ENCODE results near the gene PARD6G. TPM values are rescaled to one million over a fixed set of nuclear protein-coding genes. Genes with fewer than 3 reads are reported as not detected.
"Not testable (repeated sequence)": the region's sequence is repeated elsewhere in the genome, so short reads cannot be mapped to it uniquely, and the experiment has no call there.

PARD6G gene
- total RNA-seq, 1 experiment from 2014 or later, result 13.0 TPM

DNA sequence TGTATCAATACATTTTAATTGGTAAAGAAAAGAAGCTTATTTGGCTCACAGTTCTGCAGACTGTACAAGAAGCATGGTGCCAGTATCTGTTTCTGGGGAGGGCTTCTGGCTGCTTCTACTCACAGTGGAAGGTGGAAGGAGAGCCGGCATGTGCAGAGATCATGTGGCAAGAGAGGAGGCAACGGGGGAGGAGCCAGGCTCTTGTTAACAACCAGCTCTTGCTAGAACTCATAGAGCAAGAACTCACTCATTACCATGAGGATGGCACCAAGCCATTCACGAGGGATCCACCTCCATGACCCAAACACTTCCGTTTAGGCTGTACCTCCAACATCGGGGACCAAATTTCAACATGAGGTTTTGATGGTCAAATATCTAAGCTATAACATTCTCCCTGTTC, 7.5 kb downstream of the PARD6G start (continued):
- TF ChIP-seq FOXP4 (CRISPR knock-in tag; IDR thresholded peaks at IDR 0.05) (no peak), RELA (CRISPR knock-in tag; IDR thresholded peaks at IDR 0.05; ENCODE audit: borderline replicate concordance) (no peak), FOXJ3 (CRISPR knock-in tag; IDR thresholded peaks at IDR 0.05; ENCODE audit: borderline replicate concordance) (no peak)

GRCh38 chr18:80238651-80239260, 8.6 kb downstream of the PARD6G start:
- no peak overlapping the region for H3K27ac Mint-ChIP-seq
- peaks cover 3% of the 10 kb centered on the region; the same call in 1 of the 2 replicates for H3K9me3 Mint-ChIP-seq
- ATAC-seq (no peak), DNase-seq (ENCODE audit: low spot score) (no peak)
- no peak overlapping the region for H3K4me3 Mint-ChIP-seq
- ChIA-PET CTCF (interaction anchor here (3.8 kb wide), 1 partner anchor 39 kb away, joined by 18 read pairs; no protein-coding TSS in a partner anchor), POLR2A (no interaction called here)
- peaks cover 17% of the 10 kb centered on the region for H3K4me1 Mint-ChIP-seq
- H3K36me3 Mint-ChIP-seq, result peaks cover 3% of the 10 kb centered on the region; the same call in 1 of the 2 replicates
- no peak for TF ChIP-seq ZNF416 (CRISPR knock-in tag; IDR thresholded peaks at IDR 0.05)
- no peak for TF ChIP-seq ZNF423 (CRISPR knock-in tag; IDR thresholded peaks at IDR 0.05)
- TF ChIP-seq, protein P1, sequence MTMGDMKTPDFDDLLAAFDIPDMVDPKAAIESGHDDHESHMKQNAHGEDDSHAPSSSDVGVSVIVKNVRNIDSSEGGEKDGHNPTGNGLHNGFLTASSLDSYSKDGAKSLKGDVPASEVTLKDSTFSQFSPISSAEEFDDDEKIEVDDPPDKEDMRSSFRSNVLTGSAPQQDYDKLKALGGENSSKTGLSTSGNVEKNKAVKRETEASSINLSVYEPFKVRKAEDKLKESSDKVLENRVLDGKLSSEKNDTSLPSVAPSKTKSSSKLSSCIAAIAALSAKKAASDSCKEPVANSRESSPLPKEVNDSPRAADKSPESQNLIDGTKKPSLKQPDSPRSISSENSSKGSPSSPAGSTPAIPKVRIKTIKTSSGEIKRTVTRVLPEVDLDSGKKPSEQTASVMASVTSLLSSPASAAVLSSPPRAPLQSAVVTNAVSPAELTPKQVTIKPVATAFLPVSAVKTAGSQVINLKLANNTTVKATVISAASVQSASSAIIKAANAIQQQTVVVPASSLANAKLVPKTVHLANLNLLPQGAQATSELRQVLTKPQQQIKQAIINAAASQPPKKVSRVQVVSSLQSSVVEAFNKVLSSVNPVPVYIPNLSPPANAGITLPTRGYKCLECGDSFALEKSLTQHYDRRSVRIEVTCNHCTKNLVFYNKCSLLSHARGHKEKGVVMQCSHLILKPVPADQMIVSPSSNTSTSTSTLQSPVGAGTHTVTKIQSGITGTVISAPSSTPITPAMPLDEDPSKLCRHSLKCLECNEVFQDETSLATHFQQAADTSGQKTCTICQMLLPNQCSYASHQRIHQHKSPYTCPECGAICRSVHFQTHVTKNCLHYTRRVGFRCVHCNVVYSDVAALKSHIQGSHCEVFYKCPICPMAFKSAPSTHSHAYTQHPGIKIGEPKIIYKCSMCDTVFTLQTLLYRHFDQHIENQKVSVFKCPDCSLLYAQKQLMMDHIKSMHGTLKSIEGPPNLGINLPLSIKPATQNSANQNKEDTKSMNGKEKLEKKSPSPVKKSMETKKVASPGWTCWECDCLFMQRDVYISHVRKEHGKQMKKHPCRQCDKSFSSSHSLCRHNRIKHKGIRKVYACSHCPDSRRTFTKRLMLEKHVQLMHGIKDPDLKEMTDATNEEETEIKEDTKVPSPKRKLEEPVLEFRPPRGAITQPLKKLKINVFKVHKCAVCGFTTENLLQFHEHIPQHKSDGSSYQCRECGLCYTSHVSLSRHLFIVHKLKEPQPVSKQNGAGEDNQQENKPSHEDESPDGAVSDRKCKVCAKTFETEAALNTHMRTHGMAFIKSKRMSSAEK (CRISPR knock-in tag; IDR thresholded peaks at IDR 0.05; ENCODE audit: borderline replicate concordance), result no peak
- peaks cover 2% of the 10 kb centered on the region for H3K27me3 Mint-ChIP-seq (ENCODE audit: low read depth)

- DNase-seq (ENCODE audit: low spot score); H3K27me3 Mint-ChIP-seq (ENCODE audit: low read depth): not testable (repeated sequence)
These were observed 9.8 kb downstream of the PARD6G start for GRCh38 chr18:80237519-80237918.

GRCh38 chr18:80234398-80234797, 12.9 kb downstream of the PARD6G start:
- H3K4me1 Mint-ChIP-seq, result 0 out of 2 replicates have a peak, but pooled peaks cover 3% of the 10 kb centered on the region
- ChIA-PET CTCF (interaction anchor here (1.7 kb wide), 1 partner anchor 34 kb away, joined by 6 read pairs; no protein-coding TSS in a partner anchor), POLR2A (no interaction called here)
- H3K9me3 Mint-ChIP-seq, result peaks cover 3% of the 10 kb centered on the region; the same call in 1 of the 2 replicates
- no peak overlapping the region for H3K27ac Mint-ChIP-seq
- H3K36me3 Mint-ChIP-seq, result peaks cover 3% of the 10 kb centered on the region; the same call in 1 of the 2 replicates
- DNase-seq (ENCODE audit: low spot score) (no peak), ATAC-seq (no peak)
- peaks cover 2% of the 10 kb centered on the region for H3K27me3 Mint-ChIP-seq (ENCODE audit: low read depth)
- H3K4me3 Mint-ChIP-seq, result no peak overlapping the region
- no peak for TF ChIP-seq ZBTB21 (CRISPR knock-in tag; IDR thresholded peaks at IDR 0.05; ENCODE audit: borderline replicate concordance)
- no peak for TF ChIP-seq ATF1 (CRISPR knock-in tag; IDR thresholded peaks at IDR 0.05)
- TF ChIP-seq TCF7 (CRISPR knock-in tag; IDR thresholded peaks at IDR 0.05; ENCODE audit: low read depth), result no peak
- TF ChIP-seq MXD4 (CRISPR knock-in tag; IDR thresholded peaks at IDR 0.05; ENCODE audit: borderline replicate concordance), result no peak
- no peak for TF ChIP-seq MYBL2 (CRISPR knock-in tag; IDR thresholded peaks at IDR 0.05)
- no peak for TF ChIP-seq RORB (CRISPR knock-in tag; IDR thresholded peaks at IDR 0.05)
- TF ChIP-seq JUN (CRISPR knock-in tag; IDR thresholded peaks at IDR 0.05), result no peak
- no peak for TF ChIP-seq ELF4 (CRISPR knock-in tag; IDR thresholded peaks at IDR 0.05; ENCODE audit: low read depth)
- TF ChIP-seq, protein P2, sequence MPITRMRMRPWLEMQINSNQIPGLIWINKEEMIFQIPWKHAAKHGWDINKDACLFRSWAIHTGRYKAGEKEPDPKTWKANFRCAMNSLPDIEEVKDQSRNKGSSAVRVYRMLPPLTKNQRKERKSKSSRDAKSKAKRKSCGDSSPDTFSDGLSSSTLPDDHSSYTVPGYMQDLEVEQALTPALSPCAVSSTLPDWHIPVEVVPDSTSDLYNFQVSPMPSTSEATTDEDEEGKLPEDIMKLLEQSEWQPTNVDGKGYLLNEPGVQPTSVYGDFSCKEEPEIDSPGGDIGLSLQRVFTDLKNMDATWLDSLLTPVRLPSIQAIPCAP (CRISPR knock-in tag; IDR thresholded peaks at IDR 0.05), result no peak
- no peak for TF ChIP-seq USF1 (CRISPR knock-in tag; IDR thresholded peaks at IDR 0.05)
- no peak for TF ChIP-seq PRRX2 (CRISPR knock-in tag; IDR thresholded peaks at IDR 0.05)
- TF ChIP-seq, protein P3, sequence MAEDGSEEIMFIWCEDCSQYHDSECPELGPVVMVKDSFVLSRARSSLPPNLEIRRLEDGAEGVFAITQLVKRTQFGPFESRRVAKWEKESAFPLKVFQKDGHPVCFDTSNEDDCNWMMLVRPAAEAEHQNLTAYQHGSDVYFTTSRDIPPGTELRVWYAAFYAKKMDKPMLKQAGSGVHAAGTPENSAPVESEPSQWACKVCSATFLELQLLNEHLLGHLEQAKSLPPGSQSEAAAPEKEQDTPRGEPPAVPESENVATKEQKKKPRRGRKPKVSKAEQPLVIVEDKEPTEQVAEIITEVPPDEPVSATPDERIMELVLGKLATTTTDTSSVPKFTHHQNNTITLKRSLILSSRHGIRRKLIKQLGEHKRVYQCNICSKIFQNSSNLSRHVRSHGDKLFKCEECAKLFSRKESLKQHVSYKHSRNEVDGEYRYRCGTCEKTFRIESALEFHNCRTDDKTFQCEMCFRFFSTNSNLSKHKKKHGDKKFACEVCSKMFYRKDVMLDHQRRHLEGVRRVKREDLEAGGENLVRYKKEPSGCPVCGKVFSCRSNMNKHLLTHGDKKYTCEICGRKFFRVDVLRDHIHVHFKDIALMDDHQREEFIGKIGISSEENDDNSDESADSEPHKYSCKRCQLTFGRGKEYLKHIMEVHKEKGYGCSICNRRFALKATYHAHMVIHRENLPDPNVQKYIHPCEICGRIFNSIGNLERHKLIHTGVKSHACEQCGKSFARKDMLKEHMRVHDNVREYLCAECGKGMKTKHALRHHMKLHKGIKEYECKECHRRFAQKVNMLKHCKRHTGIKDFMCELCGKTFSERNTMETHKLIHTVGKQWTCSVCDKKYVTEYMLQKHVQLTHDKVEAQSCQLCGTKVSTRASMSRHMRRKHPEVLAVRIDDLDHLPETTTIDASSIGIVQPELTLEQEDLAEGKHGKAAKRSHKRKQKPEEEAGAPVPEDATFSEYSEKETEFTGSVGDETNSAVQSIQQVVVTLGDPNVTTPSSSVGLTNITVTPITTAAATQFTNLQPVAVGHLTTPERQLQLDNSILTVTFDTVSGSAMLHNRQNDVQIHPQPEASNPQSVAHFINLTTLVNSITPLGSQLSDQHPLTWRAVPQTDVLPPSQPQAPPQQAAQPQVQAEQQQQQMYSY (CRISPR knock-in tag; IDR thresholded peaks at IDR 0.05), result no peak
- TF ChIP-seq ZNF671 (CRISPR knock-in tag; IDR thresholded peaks at IDR 0.05), result no peak

More at GRCh38 chr18:80237519-80237918, 9.8 kb downstream of the PARD6G start:
- H3K4me3 Mint-ChIP-seq, POLR2A ChIA-PET, H3K27ac Mint-ChIP-seq, ATAC-seq, H3K9me3 Mint-ChIP-seq, CTCF ChIA-PET, H3K36me3 Mint-ChIP-seq: not testable (repeated sequence)
- peaks cover 17% of the 10 kb centered on the region for H3K4me1 Mint-ChIP-seq
